Fibroblast of pulmonary artery (primary cell): ENCODE data around the gene CACNA2D1.

Source experiments
- DNase-seq: peaks from one replicate; pipeline ENCODE4 v3.0.0-alpha.2; 2010; ENCODE audit warnings: low read depth
- H3K4me3 ChIP-seq: replicated peaks from 2 replicates; pipeline ENCODE4 v1.5.1; 2011; ENCODE audit warnings: low read depth, mild to moderate bottlenecking, control low read depth, low read length, moderate library complexity
- TF ChIP-seq, protein P1 (sequence below): IDR thresholded peaks from 2 replicates; pipeline ENCODE4 v1.5.1; 2011; ENCODE audit warnings: mild to moderate bottlenecking, control low read depth, low read length, inconsistent platforms; ENCODE audit errors: missing control alignments

Gene CACNA2D1

DNA sequence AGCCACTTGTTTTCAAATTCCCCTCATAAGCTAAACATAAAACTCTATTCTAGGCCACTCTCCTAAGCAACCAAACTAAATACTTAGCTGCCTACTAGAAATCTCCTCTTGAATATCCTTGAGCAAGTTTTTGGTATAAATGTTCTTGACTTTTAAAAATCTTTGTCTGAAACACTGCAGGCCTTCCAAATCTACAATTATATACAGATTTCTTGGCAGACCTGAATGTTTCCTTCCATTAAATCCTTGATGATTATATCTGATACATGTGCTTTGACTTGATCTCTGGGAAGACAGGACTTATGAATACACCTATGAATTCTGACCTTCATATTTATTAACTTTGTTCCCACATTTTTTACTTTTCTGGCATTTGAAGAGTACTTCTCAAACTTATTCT is 314.5 kb downstream of the CACNA2D1 start:
- TF ChIP-seq, protein P1, sequence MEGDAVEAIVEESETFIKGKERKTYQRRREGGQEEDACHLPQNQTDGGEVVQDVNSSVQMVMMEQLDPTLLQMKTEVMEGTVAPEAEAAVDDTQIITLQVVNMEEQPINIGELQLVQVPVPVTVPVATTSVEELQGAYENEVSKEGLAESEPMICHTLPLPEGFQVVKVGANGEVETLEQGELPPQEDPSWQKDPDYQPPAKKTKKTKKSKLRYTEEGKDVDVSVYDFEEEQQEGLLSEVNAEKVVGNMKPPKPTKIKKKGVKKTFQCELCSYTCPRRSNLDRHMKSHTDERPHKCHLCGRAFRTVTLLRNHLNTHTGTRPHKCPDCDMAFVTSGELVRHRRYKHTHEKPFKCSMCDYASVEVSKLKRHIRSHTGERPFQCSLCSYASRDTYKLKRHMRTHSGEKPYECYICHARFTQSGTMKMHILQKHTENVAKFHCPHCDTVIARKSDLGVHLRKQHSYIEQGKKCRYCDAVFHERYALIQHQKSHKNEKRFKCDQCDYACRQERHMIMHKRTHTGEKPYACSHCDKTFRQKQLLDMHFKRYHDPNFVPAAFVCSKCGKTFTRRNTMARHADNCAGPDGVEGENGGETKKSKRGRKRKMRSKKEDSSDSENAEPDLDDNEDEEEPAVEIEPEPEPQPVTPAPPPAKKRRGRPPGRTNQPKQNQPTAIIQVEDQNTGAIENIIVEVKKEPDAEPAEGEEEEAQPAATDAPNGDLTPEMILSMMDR, result no peak
- H3K4me3 ChIP-seq, result no peak overlapping the region
- no peak for DNase-seq

GRCh38 chr7:82128546-82128945 is 315.0 kb downstream of the CACNA2D1 start:
- H3K4me3 ChIP-seq, result no peak overlapping the region
- DNase-seq, result no peak
- TF ChIP-seq, protein P1, result no peak

DNA sequence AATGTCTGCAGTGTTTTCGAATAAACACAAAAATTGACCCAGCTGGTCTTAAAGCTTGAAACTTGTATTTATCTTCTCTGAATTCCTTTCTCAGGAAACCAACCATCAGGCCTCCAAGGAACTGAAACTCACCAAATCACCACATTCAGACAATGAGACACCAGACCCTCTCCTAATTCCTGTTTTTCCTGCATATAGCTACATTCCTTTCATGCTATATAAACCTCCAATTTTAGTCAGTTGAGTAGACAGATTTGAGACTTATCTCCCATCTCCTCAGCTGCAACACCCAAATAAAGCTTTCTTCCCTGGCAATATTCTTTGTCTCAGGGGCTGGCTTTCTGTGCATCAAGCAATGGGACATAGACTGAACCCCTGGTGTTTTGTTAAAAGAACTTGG is 317.0 kb downstream of the CACNA2D1 start:
- no peak overlapping the region for H3K4me3 ChIP-seq
- TF ChIP-seq, protein P1, result no peak
- DNase-seq, result peak; percentile 17

- H3K4me3 ChIP-seq, result no peak overlapping the region
- DNase-seq, result no peak
- TF ChIP-seq, protein P1, result no peak
Observed at GRCh38 chr7:82124445-82124844, 319.1 kb downstream of the CACNA2D1 start.

DNA sequence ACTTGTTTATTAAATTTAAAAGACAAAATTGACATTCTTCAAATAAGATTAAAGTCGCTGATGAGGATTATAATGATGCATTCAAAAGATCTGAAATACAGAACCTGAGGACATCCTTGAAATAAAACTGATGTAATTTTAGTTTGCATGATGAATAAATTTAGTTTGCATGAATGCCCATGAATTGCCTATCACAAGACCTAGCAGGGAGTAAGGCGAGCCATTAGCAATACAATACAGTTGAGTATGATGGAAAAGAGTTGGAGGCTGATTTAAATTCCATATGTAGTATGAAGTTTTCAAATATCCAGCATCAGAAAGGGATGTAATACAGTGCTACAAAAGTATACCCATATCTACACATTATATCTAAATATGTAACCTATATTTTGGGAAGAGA is 321.3 kb downstream of the CACNA2D1 start:
- no peak overlapping the region for H3K4me3 ChIP-seq
- TF ChIP-seq, protein P1, result no peak
- DNase-seq, result no peak

DNA sequence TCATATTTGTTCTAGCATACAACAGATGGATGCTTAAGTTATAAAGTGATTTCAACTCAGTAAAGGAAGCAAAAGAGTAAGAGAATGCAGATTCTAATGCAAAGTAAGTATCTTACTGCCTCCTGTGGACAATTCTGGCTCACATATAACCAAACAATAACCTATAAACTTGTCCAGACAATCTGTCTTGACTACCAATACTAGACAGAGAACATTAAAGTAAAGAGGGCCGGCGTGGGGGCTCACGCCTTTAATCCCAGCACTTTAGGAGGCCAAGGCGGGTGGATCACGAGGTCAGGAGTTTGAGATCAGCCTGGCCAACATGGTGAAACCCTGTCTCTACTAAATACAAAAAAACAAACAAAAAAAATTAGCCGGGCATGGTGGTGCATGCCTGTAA is 329.3 kb downstream of the CACNA2D1 start:
- TF ChIP-seq, protein P1, result no peak
- DNase-seq, result no peak
- no peak overlapping the region for H3K4me3 ChIP-seq

DNA sequence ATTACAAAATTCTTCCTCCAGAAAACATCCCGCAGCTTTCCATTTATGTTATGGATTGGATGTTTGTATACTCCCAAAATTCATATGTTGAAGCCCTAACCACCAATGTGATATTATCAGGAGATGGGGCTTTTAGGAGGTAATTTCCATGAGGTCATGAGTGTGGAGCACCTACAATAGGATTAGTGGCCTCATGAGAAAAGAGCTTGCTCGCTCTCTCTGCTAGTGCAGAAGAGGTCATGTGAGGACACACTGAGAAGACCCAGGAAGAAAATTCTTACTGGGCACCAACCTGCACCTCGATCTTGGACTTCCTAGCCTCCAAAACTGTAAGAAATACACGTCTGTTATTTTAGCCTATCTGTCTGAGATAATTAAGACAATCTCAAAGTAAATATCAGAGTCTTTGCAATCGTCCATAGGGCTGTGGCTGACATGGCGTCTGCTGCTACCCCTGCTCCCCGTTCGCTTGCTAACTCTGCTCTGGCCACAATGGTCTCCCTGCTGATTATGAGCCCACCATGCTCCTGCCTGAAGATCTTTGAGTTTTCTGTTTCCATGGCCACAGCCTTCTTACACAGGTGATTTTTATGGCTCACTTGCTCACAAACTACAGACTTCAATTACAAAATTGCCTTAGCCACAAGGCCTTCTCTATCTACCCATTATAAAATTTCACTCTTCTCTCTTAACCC is 333.3 kb downstream of the CACNA2D1 start:
- TF ChIP-seq, protein P1, result no peak
- no peak for DNase-seq
- no peak overlapping the region for H3K4me3 ChIP-seq
